Measurements from ENCODE around the gene CDH23.

GRCh38 chr10:71660313-71660712 lies 263.6 kb downstream of the CDH23 start:
- TF ChIP-seq CHD4 (IDR thresholded peaks at IDR 0.05; ENCODE audit: borderline replicate concordance) = no peak
- TF ChIP-seq, protein P1, sequence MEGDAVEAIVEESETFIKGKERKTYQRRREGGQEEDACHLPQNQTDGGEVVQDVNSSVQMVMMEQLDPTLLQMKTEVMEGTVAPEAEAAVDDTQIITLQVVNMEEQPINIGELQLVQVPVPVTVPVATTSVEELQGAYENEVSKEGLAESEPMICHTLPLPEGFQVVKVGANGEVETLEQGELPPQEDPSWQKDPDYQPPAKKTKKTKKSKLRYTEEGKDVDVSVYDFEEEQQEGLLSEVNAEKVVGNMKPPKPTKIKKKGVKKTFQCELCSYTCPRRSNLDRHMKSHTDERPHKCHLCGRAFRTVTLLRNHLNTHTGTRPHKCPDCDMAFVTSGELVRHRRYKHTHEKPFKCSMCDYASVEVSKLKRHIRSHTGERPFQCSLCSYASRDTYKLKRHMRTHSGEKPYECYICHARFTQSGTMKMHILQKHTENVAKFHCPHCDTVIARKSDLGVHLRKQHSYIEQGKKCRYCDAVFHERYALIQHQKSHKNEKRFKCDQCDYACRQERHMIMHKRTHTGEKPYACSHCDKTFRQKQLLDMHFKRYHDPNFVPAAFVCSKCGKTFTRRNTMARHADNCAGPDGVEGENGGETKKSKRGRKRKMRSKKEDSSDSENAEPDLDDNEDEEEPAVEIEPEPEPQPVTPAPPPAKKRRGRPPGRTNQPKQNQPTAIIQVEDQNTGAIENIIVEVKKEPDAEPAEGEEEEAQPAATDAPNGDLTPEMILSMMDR (IDR thresholded peaks at IDR 0.05) = no peak
- TF ChIP-seq CHD2 (IDR thresholded peaks at IDR 0.05; ENCODE audit: low read length, partially characterized antibody) = no peak
- no peak for TF ChIP-seq POLR2A (IDR thresholded peaks at IDR 0.05; ENCODE audit: low read length)
- TF ChIP-seq, protein P2, sequence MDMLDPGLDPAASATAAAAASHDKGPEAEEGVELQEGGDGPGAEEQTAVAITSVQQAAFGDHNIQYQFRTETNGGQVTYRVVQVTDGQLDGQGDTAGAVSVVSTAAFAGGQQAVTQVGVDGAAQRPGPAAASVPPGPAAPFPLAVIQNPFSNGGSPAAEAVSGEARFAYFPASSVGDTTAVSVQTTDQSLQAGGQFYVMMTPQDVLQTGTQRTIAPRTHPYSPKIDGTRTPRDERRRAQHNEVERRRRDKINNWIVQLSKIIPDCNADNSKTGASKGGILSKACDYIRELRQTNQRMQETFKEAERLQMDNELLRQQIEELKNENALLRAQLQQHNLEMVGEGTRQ (IDR thresholded peaks at IDR 0.05) = no peak
- no peak for TF ChIP-seq POLR2AphosphoS2 (conservative IDR thresholded peaks at IDR 0.05; ENCODE audit: low read length)

Measured in A549 (cell line).